ENCODE results near the gene KIAA0232. TPM values are rescaled to one million over a fixed set of nuclear protein-coding genes. Genes with fewer than 3 reads are reported as not detected.

The KIAA0232 gene
- 19.7 and 30.3 TPM in 2 replicates for total RNA-seq

GRCh38 chr4:6782147-6782845, at the start of gene KIAA0232:
KIAA0232 (plus strand) TSS chr4:6782727; CDS start chr4:6824454, 41,727 bp downstream.

GRCh38 chr4:6909113-6909969, 126.8 kb downstream of the KIAA0232 start, which contains the start of gene TBC1D14:
TBC1D14 (plus strand) TSS chr4:6909826; CDS start chr4:6923390, 13,564 bp downstream.

Other genes starting within 250 kb of the KIAA0232 start
- gene MAN2B2, start 207.5 kb upstream of the KIAA0232 start, total RNA-seq: 19.9 and 25.7 TPM in 2 replicates
- 165 and 185 TPM in 2 replicates for gene MRFAP1, start 142.0 kb upstream of the KIAA0232 start, total RNA-seq
- 0.13 TPM in 1 of 2 replicates, not detected in the other for gene S100P, start 88.8 kb upstream of the KIAA0232 start, total RNA-seq
- gene MRFAP1L1, start 72.9 kb upstream of the KIAA0232 start, total RNA-seq: 48.0 and 66.9 TPM in 2 replicates
- gene BLOC1S4, start 66.6 kb upstream of the KIAA0232 start, total RNA-seq: 9.1 and 9.4 TPM in 2 replicates
- 33.7 and 37.2 TPM in 2 replicates for gene TBC1D14, start 127.1 kb downstream of the KIAA0232 start, total RNA-seq

Measured in articular chondrocyte of knee joint (primary cell).